H1 (cell line): ENCODE measurements around the gene BCAR3. TPM values are rescaled to one million over a fixed set of nuclear protein-coding genes. Genes with fewer than 3 reads are reported as not detected.

Source experiments
- CHD1 ChIP-seq: IDR thresholded peaks from 2 replicates; pipeline ENCODE4 v1.6.1; 2012; ENCODE audit warnings: low read depth, low read length, improper control_type of control experiment
- KDM5A ChIP-seq: fragments of 200-600 bp; IDR thresholded peaks from 2 replicates; pipeline ENCODE4 v1.7.1; 2012; ENCODE audit warnings: mild to moderate bottlenecking, low read length, inconsistent platforms, mixed read lengths
- RNF2 ChIP-seq: fragments of 200-900, 300-1000 bp; sonication (generic); IDR thresholded peaks from 2 replicates; pipeline ENCODE4 v1.7.1; 2016; ENCODE audit warnings: borderline replicate concordance, low read depth, mild to moderate bottlenecking, antibody characterized with exemption, low read length; ENCODE audit not compliant: poor library complexity, severe bottlenecking; ENCODE audit errors: missing control alignments
- TAF1 ChIP-seq: IDR thresholded peaks from 2 replicates; pipeline ENCODE4 v1.6.1; 2011; ENCODE audit warnings: mild to moderate bottlenecking, low read depth, low read length
- TBP ChIP-seq: IDR thresholded peaks from 2 replicates; pipeline ENCODE4 v1.6.1; 2011; ENCODE audit warnings: low read depth, low read length, improper control_type of control experiment
- polyA plus RNA-seq, 7 experiments: library from polyadenylated mRNA; depleted of rRNA in 3 of 7; stranded (reverse) in 5 of 7; unstranded in 2 of 7; fragments of >200 nt in 5 of 7; fragments of 200-250 nt in 2 of 7; gene quantifications; 1 replicate in 5 of 7; 2 replicates in 1 of 7; 4 replicates in 1 of 7; pipeline versions ENCODE4 v1.2.1 to v1.2.3, GENCODE V29; 2011 to 2013; ENCODE audit warnings: missing spikeins in 2 of 7, mixed read lengths in 2 of 7
- total RNA-seq: library from RNA; stranded (reverse); fragmentation: NEBNext Ultra II Directional; extraction: Animal tissue kit (Norgen Biotek cat#: 25700); gene quantifications from 2 replicates; pipeline ENCODE4 v1.2.1, GENCODE V29; 2021
- TF ChIP-seq, protein P1 (sequence below): IDR thresholded peaks from 2 replicates; pipeline ENCODE4 v1.6.1; 2011; ENCODE audit warnings: low read depth, mild to moderate bottlenecking, low read length; ENCODE audit not compliant: insufficient read depth

Gene BCAR3
- total and polyA plus RNA-seq, 2 of the 8 experiments (the other 6 are each of a cell fraction or from before 2014, with no cell fraction given), result 5.6 to 9.2 TPM

- TF ChIP-seq RNF2 (no peak), TAF1 (no peak), KDM5A (no peak), TBP (no peak), CHD1 (no peak)
- TF ChIP-seq, protein P1, sequence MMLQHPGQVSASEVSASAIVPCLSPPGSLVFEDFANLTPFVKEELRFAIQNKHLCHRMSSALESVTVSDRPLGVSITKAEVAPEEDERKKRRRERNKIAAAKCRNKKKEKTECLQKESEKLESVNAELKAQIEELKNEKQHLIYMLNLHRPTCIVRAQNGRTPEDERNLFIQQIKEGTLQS, result no peak
- TF ChIP-seq, all 59 proteins: peak for 0
These were observed 5.9 kb upstream of the BCAR3 start (continued) for GRCh38 chr1:93687542-93687941.
